Large intestine (tissue), 12 donors: ENCODE results near the gene SDK2. TPM values are rescaled to one million over a fixed set of nuclear protein-coding genes. Genes with fewer than 3 reads are reported as not detected.

ENCODE experiments used
- DNase-seq, 2 donors: peaks; one replicate each; pipeline versions ENCODE4 v3.0.0 to v3.0.0-alpha.2; 2013
- H3K27ac ChIP-seq: one replicate; pipeline ENCODE4 v1.5.1; 2013; ENCODE audit warnings: low read length
- H3K27me3 ChIP-seq: 2 replicates; pipeline ENCODE4 v1.6.1; 2013; ENCODE audit warnings: low read length; ENCODE audit not compliant: control insufficient read depth, insufficient read depth
- H3K36me3 ChIP-seq: 2 replicates; pipeline ENCODE4 v1.6.1; 2013; ENCODE audit warnings: low read length; ENCODE audit not compliant: control insufficient read depth, insufficient read depth
- H3K4me1 ChIP-seq: one replicate; pipeline ENCODE4 v1.6.1; 2013; ENCODE audit warnings: low read length; ENCODE audit not compliant: control insufficient read depth, insufficient read depth
- H3K4me3 ChIP-seq: one replicate; pipeline ENCODE4 v1.5.1; 2013; ENCODE audit warnings: low read length
- H3K9me3 ChIP-seq: one replicate; pipeline ENCODE4 v1.6.1; 2013; ENCODE audit warnings: mild to moderate bottlenecking, low read depth, low read length, moderate library complexity; ENCODE audit not compliant: control insufficient read depth
- WGBS: methylation state at CpG from one replicate; pipeline ENCODE4 v1.1.5; 2013; ENCODE audit warnings: low lambda C conversion rate; ENCODE audit not compliant: insufficient coverage; 5-methylcytosine and 5-hydroxymethylcytosine counted together
- long read RNA-seq, 11 donors: transcript quantifications; one replicate each; lab custom pipeline, GENCODE V29; 2026
- polyA plus RNA-seq: library from polyadenylated mRNA; unstranded; fragments of 120-200 nt; gene quantifications from one replicate; pipeline ENCODE4 v1.2.1, GENCODE V29; 2013

SDK2 gene
- polyA plus RNA-seq, result 0.94 TPM
- long read RNA-seq, donor 1, result 0 reads
- long read RNA-seq, donor 2, result 0 reads
- long read RNA-seq, donor 3, result 0 reads
- long read RNA-seq, donor 4, result 0 reads
- long read RNA-seq, donor 5, result 0 reads
- long read RNA-seq, donor 6, result 0 reads
- long read RNA-seq, donor 7, result 0 reads
- long read RNA-seq, donor 8, result 0 reads
- long read RNA-seq, donor 9, result 0 reads
- long read RNA-seq, donor 10, result 0 reads
- long read RNA-seq, donor 11, result 0 reads

- no peaks in the 10 kb centered on the region for H3K4me1 ChIP-seq
- no CpG with 5 or more reads among the region's 105 CpGs for WGBS
- H3K36me3 ChIP-seq, result no peaks in the 10 kb centered on the region
- no peaks in the 10 kb centered on the region for H3K9me3 ChIP-seq
- H3K4me3 ChIP-seq, result peak within 1 kb of the TSS; percentile 27
- H3K27ac ChIP-seq, result no peak within 1 kb of the TSS
- DNase-seq, result peak in 1 of 2 donors; percentile 14
- H3K27me3 ChIP-seq, result peaks cover 87% of the 10 kb centered on the region
Observed at GRCh38 chr17:73644145-73645049, at the start of gene SDK2. TSS of gene SDK2 (minus strand) at chr17:73644445. CDS start at chr17:73644088, 357 bp downstream.

- 100% methylated on average over 1 of the region's 12 CpGs for WGBS
- Histone ChIP-seq H3K36me3 (no peaks in the 10 kb centered on the region), H3K4me3 (no peak overlapping the region), H3K27ac (no peak overlapping the region), H3K4me1 (no peaks in the 10 kb centered on the region), H3K27me3 (no peaks in the 10 kb centered on the region), H3K9me3 (no peaks in the 10 kb centered on the region)
- no peak for DNase-seq
Observed at GRCh38 chr17:73693071-73693470, 48.8 kb upstream of the SDK2 start.

- no peaks in the 10 kb centered on the region for H3K27me3 ChIP-seq
- no peaks in the 10 kb centered on the region for H3K9me3 ChIP-seq
- H3K27ac ChIP-seq, result no peak overlapping the region
- H3K4me1 ChIP-seq, result no peaks in the 10 kb centered on the region
- no CpG with 5 or more reads among the region's 10 CpGs for WGBS
- H3K36me3 ChIP-seq, result no peaks in the 10 kb centered on the region
- DNase-seq, result no peak
- H3K4me3 ChIP-seq, result no peak overlapping the region
Observed at GRCh38 chr17:73691321-73691766, 47.1 kb upstream of the SDK2 start.

GRCh38 chr17:73690676-73691075 lies 46.4 kb upstream of the SDK2 start:
- no peak for DNase-seq
- no peaks in the 10 kb centered on the region for H3K36me3 ChIP-seq
- H3K27me3 ChIP-seq, result no peaks in the 10 kb centered on the region
- H3K27ac ChIP-seq, result no peak overlapping the region
- no peak overlapping the region for H3K4me3 ChIP-seq
- WGBS, result no CpG with 5 or more reads among the region's 10 CpGs
- H3K4me1 ChIP-seq, result no peaks in the 10 kb centered on the region
- H3K9me3 ChIP-seq, result peaks cover 2% of the 10 kb centered on the region

GRCh38 chr17:73689596-73690275 lies 45.5 kb upstream of the SDK2 start:
- DNase-seq, result no peak
- H3K36me3 ChIP-seq, result no peaks in the 10 kb centered on the region
- H3K4me3 ChIP-seq, result no peak overlapping the region
- no CpG with 5 or more reads among the region's 13 CpGs for WGBS
- H3K27me3 ChIP-seq, result peaks cover 3% of the 10 kb centered on the region
- H3K9me3 ChIP-seq, result peaks cover 2% of the 10 kb centered on the region
- no peak overlapping the region for H3K27ac ChIP-seq
- H3K4me1 ChIP-seq, result no peaks in the 10 kb centered on the region

GRCh38 chr17:73686961-73687360 lies 42.7 kb upstream of the SDK2 start:
- H3K9me3 ChIP-seq, result peaks cover 2% of the 10 kb centered on the region
- no peak for DNase-seq
- peaks cover 8% of the 10 kb centered on the region for H3K27me3 ChIP-seq
- no peaks in the 10 kb centered on the region for H3K36me3 ChIP-seq
- H3K4me1 ChIP-seq, result no peaks in the 10 kb centered on the region
- no peak overlapping the region for H3K27ac ChIP-seq
- WGBS, result no CpG with 5 or more reads among the region's 3 CpGs
- H3K4me3 ChIP-seq, result no peak overlapping the region

- Histone ChIP-seq H3K9me3 (peaks cover 5% of the 10 kb centered on the region), H3K27ac (no peak overlapping the region), H3K4me3 (no peak overlapping the region), H3K27me3 (peaks cover 8% of the 10 kb centered on the region), H3K36me3 (no peaks in the 10 kb centered on the region), H3K4me1 (no peaks in the 10 kb centered on the region)
- no peak for DNase-seq
Observed at GRCh38 chr17:73686126-73686525, 41.9 kb upstream of the SDK2 start.

- Histone ChIP-seq H3K27ac (no peak overlapping the region), H3K36me3 (no peaks in the 10 kb centered on the region), H3K27me3 (peaks cover 8% of the 10 kb centered on the region), H3K9me3 (peaks cover 5% of the 10 kb centered on the region), H3K4me1 (no peaks in the 10 kb centered on the region), H3K4me3 (no peak overlapping the region)
- DNase-seq, result no peak
- WGBS, result no CpG with 5 or more reads among the region's 3 CpGs
Observed at GRCh38 chr17:73684183-73684582, 39.9 kb upstream of the SDK2 start.

- DNase-seq, result no peak
- no peaks in the 10 kb centered on the region for H3K36me3 ChIP-seq
- H3K4me1 ChIP-seq, result no peaks in the 10 kb centered on the region
- no peak overlapping the region for H3K27ac ChIP-seq
- H3K4me3 ChIP-seq, result no peak overlapping the region
- WGBS, result no CpG with 5 or more reads among the region's 6 CpGs
- H3K9me3 ChIP-seq, result peaks cover 5% of the 10 kb centered on the region
- H3K27me3 ChIP-seq, result peaks cover 8% of the 10 kb centered on the region
Observed at GRCh38 chr17:73683771-73684170, 39.5 kb upstream of the SDK2 start.

GRCh38 chr17:73681946-73682345 lies 37.7 kb upstream of the SDK2 start:
- Histone ChIP-seq H3K4me3 (no peak overlapping the region), H3K27me3 (peaks cover 8% of the 10 kb centered on the region), H3K27ac (no peak overlapping the region), H3K9me3 (peaks cover 5% of the 10 kb centered on the region), H3K36me3 (no peaks in the 10 kb centered on the region), H3K4me1 (no peaks in the 10 kb centered on the region)
- WGBS, result no CpG with 5 or more reads among the region's 1 CpG
- DNase-seq, result no peak
